Adipose tissue (tissue), 3 donors: ENCODE results near the gene CDK5RAP2. TPM values are rescaled to one million over a fixed set of nuclear protein-coding genes. Genes with fewer than 3 reads are reported as not detected.
"Not testable (repeated sequence)": the region's sequence is repeated elsewhere in the genome, so short reads cannot be mapped to it uniquely, and the experiment has no call there.

Experiments used
- H3K27ac ChIP-seq: one replicate; pipeline ENCODE4 v1.5.1; 2013; ENCODE audit warnings: low read depth, low read length
- WGBS, 3 donors: extraction: QIAGEN DNeasy Blood & Tissue Kit; methylation state at CpG; one replicate each; pipeline ENCODE4 v1.1.7; 2013; 5-methylcytosine and 5-hydroxymethylcytosine counted together
- polyA plus RNA-seq, 3 donors: library from polyadenylated mRNA; stranded (reverse); fragments of 200-250 nt; gene quantifications; one replicate each; pipeline ENCODE4 v1.2.3, GENCODE V29; 2013
- donor health status: healthy with polysubstance abuse.
- donor health status: Bipolar disorder and iron deficiency.
- donor health status: healthy.

CDK5RAP2 gene
- polyA plus RNA-seq: 10 to 100 TPM in 2 of 3 donors, 1 to 10 TPM in 1; 9.3 to 38.8 (median 15.6) TPM

DNA sequence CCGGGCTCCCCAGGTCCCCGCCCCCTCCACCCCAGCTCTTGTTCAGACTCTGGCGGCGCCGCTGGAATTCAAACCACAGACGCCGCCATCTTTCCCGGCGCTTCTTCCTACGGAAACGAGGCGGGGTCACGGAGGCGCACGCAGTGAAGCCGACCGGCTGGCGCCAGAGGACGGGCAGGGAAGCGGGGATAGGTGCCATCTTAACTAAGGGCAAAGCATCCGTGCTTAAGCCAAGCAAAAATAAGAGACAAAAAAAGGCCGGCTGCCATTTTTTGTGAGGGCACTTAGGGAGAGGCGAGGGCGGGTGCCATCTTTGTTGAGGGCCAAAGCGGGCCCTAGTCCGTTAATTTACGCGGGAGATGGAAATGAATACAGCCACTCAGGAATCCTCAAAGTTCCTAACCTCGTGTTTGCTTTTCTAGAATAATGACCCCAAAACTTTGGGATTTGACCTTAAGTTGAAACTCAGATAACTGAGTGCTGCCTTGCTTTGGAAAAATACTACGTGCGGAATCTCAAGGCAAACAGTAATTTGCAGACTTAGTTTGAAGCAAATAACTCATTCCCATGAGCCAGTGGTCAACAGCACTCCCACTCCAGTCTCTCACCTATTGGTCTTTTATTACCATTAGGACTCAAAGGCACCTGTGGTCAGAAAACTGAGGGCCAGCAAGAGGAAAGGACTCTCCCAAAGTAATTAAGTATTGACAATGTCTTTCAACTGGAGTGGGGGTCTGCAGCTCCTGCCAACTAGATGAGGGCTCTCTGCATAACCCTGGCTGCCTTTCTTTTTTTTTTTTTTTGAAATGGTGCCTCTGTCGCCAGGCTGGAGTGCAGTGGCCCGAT, at the start of gene CDK5RAP2:
Gene CDK5RAP2 (minus strand): TSS at position 117 of the 846 bp plus-strand sequence. CDS start 189 bp downstream, outside the sequence.
- WGBS, 3 donors: 10 to 12% (median 11%) methylated on average over 33 of the region's 33 CpGs
- no peak within 1 kb of the TSS for H3K27ac ChIP-seq

DNA sequence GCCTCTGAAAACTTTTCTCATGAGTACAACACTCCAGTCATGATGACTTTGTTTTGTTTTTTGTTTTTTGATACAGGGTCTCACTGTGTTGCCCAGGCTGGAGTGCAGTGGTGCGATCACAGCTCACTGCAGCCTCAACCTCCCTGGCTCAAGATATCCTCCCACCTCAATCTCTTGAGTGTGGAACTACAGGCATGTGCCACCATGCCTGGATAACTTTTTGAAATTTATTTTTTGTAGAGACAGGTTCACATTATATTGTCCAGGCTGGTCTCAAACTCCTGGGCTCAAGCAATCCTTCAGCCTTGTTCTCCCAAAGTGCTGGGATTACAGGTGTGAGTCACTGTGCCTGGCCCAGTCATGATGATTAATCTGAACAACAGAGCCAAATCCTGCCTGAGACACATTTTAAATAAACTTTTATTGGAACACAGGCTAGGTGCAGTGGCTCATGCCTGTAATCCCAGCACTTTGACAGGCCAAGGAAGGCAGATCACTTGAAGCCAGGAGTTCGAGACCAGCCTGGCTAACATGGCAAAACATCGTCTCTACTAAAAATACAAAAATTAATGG, 49.0 kb upstream of the CDK5RAP2 start:
- WGBS, 3 donors: 90 to 98% (median 92%) methylated on average over 3 of the region's 3 CpGs
- H3K27ac ChIP-seq: not testable (repeated sequence)

DNA sequence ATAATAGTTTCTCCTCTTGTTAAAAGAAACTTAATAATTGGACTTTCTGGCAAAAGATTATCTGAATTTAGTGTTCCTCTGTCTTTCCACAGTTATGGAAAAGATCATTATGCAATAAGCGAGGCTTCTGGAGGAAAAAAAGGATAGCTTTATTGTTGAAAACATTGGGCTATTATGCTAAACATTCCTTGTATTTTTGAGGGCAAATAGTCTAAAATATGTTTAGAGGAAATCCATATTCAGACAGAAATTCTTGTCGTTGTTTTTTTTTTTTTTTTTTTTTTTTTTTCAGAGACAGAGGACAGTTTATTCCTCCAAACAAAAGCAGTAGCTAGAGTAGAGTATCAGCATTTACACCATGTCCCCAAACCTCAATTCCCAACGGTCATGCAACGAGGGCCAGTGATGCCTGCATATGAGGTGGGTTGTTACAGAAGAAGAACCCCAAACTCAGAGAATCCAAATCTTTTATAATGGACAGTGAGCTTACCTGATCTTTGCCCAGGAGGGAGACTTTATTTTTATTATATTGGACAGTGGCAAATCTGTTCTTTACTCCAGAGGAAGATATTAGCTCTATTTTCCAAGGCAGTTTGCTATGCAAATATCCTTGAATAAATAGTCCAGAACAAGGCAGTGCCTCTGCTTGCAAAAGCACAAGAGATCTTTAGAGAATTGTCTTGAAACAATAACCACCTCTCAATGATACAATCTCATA, 48.4 kb upstream of the CDK5RAP2 start:
- no peak overlapping the region for H3K27ac ChIP-seq
- 57 to 78% (median 77%) methylated on average over 4 of the region's 4 CpGs for WGBS, 3 donors

DNA sequence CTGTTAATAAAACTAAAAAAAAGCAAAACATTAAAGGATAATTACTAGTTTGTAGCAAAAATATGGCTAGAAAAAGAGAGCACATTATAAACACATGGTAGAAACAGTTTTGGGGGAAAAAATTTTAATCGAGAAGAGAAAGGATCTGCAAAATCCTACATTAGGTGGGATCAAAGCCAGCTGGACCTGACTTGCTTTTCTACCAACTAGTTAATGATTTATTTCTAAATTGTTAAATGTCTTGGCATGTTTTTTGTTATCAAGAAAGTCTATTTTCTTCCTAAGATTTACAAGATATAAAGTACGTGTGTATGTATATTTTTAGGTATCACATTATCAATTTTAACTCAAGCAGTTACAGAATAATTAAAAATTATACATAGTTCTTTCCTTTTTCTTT, 47.1 kb upstream of the CDK5RAP2 start:
- no peak overlapping the region for H3K27ac ChIP-seq
- 21 to 70% (median 63%) methylated on average over 2 of the region's 2 CpGs for WGBS, 3 donors

DNA sequence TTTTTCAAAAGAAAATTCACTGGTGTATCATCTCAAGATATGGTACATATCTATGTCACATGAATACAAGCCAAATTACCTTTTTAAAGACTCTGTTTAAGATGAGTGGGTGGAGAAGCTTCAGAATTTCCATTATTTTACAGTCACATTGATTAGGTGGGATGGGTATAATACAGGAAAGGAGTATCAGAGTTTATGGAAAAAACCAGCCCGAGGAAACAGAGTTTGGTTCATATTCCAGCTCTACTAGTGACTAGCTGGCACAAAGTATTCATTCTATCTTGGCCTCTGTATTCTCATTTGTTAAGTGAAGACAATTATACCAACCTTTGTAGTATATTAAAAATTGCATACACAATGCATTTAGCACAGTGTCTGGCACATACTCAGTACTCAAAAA, 46.5 kb upstream of the CDK5RAP2 start:
- 60 to 80% (median 71%) methylated on average over 1 of the region's 1 CpG for WGBS, 3 donors
- no peak overlapping the region for H3K27ac ChIP-seq

DNA sequence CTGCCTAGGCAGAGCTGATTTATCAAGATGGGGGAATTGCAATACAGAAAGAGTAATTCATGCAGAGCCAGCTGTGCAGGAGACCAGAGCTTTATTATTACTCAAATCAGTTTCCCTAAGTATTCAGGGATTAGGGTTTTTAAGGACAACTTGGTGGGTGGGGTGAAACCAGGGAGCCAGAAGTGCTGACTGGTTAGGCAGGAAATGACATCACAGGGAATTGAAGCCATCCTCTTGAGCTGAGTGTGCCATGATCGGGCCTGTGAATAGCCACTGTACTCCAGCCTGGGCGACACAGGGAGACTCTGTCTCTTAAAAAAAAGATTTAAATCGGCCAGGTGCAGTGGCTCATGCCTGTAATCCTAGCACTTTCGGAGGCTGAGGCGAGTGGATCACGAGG, 45.3 kb upstream of the CDK5RAP2 start:
- no peak overlapping the region for H3K27ac ChIP-seq
- WGBS, 3 donors: 82 to 95% (median 90%) methylated on average over 6 of the region's 6 CpGs

DNA sequence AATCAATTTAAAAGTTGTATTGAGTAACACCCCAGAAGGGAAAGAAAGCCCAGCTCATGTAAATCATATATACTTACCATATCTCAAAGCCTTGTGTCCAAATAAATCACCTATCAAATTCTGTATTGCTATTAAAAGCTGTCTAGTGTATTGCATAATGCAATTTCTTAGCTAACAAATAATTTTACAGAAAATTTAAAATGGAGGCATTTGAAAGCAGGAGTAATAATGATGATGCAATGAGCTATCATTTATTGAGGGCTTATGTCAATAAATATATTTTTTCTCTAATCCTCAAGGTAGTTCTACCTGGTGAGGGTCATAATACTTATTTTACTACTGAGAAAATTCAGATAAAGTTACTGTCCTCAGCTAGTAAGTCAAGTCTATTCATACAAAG, 42.8 kb upstream of the CDK5RAP2 start:
- no peak overlapping the region for H3K27ac ChIP-seq

DNA sequence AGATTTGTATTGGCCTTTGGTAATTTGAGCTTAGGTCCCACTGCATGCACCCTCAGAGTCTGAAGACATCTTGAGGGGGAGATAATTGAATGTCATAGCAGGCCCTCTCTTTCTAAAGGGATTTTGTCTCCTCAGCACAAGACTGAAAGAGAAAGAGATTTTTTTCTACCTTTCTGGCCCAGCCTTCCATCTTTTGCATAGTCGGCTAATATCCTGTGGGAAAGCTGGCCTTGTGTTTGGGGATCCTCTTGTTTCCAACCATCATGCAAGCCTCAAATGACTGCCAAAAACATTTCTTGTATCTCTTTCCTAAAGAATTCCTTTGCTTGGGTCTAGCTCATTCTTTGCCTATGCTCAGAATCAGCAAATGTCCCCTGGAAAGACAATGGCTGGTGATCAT, 42.0 kb upstream of the CDK5RAP2 start:
- H3K27ac ChIP-seq: no peak overlapping the region
- 80 to 90% (median 88%) methylated on average over 1 of the region's 1 CpG for WGBS, 3 donors

DNA sequence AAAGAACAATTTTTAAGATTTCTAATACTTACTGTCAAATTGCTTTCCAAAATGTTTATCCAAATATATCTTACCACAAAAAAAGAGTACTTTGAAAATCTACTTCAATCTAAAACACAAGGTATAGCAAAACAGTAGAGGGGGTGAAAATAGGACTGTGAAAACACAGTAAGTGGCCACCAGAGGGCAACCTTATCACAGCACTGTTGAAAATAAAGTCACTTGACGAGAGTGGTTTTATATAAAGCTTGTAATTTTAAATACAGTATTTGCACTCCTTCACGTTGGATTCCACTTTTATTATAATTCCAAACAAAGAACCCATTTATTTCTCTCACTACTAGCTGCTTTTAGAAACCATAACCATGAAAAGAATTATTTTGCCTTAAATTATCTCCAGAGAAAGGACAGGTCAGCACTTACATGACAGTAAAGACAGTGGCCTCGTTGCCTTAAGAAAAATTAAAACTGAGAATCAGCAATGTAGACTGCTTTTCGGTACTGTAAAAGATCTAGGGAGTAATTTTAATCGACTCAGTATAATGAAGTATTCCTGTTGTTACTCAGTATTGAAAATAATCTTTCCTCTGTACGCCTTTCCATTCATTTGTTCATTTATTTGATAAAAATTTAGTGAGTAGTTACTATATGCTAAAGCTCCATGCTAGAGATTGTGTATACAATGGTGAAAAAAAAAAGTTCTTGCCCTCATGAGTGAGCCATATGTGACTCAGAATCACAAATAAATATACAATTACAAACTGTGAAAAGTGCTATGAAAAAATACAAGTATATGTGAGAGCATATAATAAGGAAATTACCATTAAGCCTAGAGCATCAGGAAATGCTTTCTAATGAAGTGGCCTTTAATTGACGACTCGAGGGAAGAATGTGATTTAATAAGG, 40.0 kb upstream of the CDK5RAP2 start:
- WGBS, 3 donors: 39 to 51% (median 46%) methylated on average over 8 of the region's 8 CpGs
- H3K27ac ChIP-seq: no peak overlapping the region

DNA sequence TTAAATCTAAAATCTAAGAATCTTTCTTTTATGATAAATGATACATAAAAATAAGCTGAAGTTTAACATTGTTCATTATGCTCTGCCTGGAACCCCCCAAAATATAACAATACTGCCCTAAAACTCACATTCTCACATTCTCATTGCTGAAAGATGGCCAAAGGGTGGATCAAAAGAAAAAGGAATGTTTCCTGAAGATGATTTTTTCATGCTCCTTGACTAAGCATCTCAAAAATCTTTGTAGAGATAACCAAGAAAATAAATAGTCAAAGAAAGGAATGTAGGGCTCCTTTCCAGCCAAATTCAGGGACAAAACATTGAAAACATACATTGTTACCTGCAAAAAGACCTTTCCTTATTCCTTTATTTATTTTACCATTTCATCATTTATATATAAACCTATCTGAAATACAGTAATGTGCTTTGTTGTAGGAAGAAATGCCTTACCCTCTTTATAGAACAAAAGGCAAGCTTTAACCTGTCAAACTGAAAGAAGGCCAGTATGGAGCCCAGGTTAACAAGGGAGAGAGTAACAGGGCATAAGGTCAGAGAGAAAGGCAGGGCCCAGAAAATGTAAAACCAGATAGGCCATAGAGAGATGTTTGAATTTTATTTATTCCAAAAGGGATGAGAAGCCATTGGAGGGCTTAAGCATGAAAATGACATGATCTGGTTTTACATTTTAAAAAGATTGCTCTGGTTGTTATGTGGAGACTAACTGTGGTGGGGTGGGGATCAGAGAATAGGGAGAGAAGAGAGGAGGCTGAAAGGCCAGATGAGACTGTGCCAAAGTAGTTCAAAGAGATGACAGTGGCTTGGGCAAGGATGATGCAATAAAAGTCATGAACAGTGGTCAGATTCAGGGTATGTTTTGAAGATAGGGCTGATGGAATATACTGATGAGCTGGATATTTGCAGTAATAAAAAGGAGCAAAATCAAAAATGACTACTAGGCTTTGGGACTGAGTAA, 37.3 kb upstream of the CDK5RAP2 start:
- H3K27ac ChIP-seq: no peak overlapping the region

DNA sequence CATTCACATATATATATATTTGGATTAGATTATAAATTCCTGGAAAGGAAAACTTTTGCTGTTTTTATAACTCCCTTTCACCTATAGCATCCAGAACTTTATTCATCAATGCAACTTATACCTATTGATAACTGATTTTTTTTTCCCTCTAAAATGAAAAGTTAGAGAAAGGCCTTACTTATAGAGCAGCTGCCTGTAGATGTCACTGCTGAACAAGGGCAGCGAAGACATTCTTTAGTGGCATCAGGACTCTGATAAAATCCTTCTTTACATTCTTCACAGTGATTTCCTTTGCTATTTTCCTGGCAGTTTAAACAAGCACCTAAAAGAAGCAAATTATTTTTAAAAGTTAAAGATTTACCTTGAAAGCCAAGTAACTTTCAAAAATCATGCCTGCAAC, 32.3 kb upstream of the CDK5RAP2 start:
- H3K27ac ChIP-seq: no peak overlapping the region
- WGBS, 3 donors: 90 to 97% (median 96%) methylated on average over 1 of the region's 1 CpG

DNA sequence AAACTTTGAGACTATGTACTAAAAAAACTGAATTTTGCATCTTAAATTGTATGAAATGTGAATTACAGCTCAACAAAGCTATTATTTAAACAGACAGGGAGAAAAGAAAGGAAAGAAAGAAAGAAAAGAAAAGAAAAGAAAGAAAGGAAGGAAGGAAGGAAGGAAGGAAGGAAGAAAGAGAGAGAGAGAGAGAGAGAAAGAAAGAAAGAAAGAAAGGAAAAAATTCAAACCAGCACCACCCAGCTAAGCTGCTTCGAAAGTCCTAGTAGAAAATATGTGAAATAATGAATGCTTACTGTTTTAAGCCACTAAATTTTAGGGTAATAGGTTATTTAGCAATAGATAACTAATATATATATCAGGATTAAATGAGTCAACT, 31.7 kb upstream of the CDK5RAP2 start:
- no peak overlapping the region for H3K27ac ChIP-seq
- 95 to 97% (median 97%) methylated on average over 1 of the region's 1 CpG for WGBS, 3 donors

DNA sequence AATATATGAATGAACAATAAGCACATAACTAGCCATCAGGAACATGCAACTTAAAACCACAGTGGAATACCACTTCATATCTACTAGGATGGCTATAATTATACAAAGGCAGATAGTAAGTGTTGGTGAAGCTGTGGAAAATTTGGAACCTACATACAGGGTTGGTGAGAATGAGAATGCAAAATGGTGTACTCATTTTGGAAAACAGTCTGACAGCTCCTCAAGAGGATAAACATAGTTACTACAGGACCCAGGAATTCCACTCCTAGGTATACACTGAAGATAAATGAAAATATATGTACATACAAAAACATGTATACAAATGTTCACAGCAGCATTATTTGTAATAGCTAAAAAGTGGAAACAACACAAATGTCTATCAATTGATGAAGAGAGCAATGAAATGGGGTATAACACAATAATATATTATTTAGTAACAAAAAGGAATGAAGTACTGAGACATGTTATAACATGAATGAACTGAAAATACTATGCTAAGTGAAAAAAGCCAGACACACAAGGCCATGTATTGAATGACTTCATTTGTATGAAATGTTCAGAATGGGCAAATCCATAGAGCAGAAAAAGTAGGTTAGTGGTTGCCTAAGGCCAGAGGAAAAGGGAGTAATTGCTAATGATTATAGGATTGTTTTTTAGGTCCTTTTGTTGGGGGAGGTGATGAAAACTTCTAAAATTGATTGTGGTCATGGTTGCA, 31.2 kb upstream of the CDK5RAP2 start:
- H3K27ac ChIP-seq: no peak overlapping the region

DNA sequence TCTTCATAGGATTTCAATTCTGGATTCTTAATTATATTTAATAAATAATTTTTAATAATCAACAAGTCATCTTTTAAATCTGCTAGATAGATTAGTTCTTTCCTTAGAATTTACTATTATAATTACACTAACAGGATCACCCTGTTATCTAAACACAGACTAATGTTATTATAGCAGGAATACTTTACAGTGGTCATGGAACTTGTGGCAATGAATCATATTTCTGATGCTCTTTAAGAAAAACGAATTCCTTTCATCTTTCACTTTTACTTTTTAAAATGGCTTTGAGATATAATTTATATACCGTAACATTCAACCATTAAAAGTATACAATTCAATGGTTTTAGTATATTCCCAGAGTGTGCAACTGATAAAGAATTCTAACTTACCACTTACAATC, 29.7 kb upstream of the CDK5RAP2 start:
- no peak overlapping the region for H3K27ac ChIP-seq
- 87 to 95% (median 90%) methylated on average over 2 of the region's 2 CpGs for WGBS, 3 donors

DNA sequence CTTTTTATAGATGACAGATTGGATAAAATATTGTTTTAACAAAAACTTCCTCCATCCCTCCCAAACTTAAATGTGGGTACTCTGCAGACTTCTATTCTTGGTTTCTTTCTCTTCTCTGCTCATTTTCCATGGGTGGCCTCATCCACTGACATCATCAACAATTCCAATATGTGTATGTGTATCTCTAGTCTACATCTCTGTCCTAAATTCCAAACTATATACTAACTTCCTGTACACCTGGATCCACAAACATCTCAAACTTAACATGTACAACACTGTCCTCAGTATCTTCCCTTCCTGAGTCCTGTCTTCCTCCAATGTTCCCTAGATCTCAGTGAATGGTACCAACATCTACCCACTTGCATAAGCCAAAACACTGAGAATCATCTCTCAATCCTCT, 28.5 kb upstream of the CDK5RAP2 start:
- H3K27ac ChIP-seq: no peak overlapping the region

DNA sequence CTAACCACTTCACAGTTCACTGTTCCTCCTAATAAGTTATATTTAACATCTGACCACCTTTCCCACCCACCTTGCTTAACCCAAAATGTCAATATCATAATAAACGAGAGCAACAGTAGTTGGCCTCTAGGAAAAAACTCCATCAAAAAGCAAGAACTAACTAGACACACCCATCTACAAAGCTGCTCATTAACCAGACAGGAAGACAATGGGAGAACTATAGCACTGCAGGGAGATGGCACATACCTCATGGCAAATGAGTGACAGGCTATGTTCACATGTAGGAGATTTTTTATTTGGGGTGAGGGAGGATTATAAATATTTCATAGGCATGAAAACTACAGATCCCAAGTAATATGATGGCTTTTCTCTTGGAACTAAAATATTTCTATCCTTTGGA, 23.6 kb upstream of the CDK5RAP2 start:
- 81 to 94% (median 83%) methylated on average over 1 of the region's 1 CpG for WGBS, 3 donors
- no peak overlapping the region for H3K27ac ChIP-seq

DNA sequence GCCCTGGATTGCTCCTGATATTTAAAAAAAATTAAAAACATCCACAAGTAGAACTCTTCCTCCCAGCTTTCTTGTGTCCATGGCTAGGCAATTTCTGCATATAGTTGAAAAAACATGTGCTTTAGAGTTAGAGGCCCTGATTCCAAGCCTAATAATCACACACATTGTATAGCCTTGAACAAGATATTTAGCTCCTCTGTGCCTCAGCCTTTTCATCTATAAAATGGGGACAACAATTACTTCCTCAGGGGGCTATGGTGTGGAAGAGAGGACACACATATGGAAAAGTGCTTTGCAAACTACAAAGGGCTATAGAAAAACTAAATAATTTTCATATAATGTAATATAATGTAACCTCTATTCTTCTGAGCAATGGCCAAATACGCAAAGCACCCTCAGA, 23.0 kb upstream of the CDK5RAP2 start:
- WGBS, 3 donors: 97 to 100% (median 97%) methylated on average over 1 of the region's 1 CpG
- H3K27ac ChIP-seq: no peak overlapping the region
